HFF-Myc (cell line): ENCODE data around the gene UFD1.

ENCODE experiments used
- DNase-seq: peaks from one replicate; pipeline ENCODE4 v3.0.0-alpha.2; 2011; ENCODE audit warnings: low read depth; ENCODE audit errors: extremely low read depth
- H3K4me3 ChIP-seq: replicated peaks from 2 replicates; pipeline ENCODE4 v1.5.1; 2011; ENCODE audit warnings: low read depth, mild to moderate bottlenecking, control low read depth, low read length
- TF ChIP-seq, protein P1 (sequence below): IDR thresholded peaks from 2 replicates; pipeline ENCODE4 v1.5.1; 2012; ENCODE audit warnings: mild to moderate bottlenecking, low read depth, low read length, control low read depth; ENCODE audit errors: missing control alignments

Gene UFD1

DNA sequence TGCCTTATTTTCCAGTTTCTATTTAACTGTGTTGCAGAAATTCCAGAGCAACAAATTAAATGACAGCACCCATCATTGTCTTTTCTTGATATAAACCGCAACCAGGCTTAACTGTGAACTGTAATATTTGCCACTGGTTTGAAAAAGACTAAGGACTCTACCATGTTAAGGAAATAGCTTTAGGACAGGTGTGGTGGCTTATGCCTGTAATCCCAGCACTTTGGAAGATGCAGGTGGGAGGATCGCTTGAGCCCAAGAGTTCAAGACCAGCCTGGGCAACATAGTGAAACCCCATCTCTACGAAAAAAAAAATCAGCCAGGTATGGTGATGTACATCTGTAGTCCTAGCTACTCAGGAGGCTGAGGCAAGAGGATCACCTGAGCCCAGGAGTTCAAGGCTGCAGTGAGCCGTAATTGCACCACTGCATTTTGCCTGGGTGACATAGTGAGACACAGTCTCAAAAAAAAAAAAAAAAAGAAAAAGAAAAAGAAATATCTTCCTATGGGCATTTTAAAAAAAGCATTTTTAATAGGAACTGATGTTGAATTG lies 76.3 kb downstream of the UFD1 start:
- no peak for DNase-seq
- TF ChIP-seq, protein P1, sequence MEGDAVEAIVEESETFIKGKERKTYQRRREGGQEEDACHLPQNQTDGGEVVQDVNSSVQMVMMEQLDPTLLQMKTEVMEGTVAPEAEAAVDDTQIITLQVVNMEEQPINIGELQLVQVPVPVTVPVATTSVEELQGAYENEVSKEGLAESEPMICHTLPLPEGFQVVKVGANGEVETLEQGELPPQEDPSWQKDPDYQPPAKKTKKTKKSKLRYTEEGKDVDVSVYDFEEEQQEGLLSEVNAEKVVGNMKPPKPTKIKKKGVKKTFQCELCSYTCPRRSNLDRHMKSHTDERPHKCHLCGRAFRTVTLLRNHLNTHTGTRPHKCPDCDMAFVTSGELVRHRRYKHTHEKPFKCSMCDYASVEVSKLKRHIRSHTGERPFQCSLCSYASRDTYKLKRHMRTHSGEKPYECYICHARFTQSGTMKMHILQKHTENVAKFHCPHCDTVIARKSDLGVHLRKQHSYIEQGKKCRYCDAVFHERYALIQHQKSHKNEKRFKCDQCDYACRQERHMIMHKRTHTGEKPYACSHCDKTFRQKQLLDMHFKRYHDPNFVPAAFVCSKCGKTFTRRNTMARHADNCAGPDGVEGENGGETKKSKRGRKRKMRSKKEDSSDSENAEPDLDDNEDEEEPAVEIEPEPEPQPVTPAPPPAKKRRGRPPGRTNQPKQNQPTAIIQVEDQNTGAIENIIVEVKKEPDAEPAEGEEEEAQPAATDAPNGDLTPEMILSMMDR: no peak
- H3K4me3 ChIP-seq: no peak overlapping the region

DNA sequence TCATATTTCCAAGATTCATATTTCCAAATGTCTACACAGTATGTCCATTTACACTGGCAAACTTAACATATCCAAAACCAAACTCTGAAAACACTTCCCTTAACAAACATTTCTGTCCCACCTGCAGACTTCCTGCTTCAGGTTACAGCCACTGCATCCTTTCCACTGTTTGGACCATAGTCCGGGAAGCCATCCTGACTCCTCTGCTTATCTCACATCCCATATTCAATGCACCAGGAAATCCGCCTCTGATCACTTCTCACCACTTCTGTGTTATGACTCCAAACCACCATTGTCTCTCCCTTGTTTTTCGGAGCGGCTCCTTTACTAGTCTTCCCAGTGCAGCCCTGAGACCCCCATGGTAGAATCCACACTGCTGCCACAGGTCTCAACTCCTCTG lies 77.5 kb downstream of the UFD1 start:
- TF ChIP-seq, protein P1: no peak
- H3K4me3 ChIP-seq: no peak overlapping the region
- no peak for DNase-seq

DNA sequence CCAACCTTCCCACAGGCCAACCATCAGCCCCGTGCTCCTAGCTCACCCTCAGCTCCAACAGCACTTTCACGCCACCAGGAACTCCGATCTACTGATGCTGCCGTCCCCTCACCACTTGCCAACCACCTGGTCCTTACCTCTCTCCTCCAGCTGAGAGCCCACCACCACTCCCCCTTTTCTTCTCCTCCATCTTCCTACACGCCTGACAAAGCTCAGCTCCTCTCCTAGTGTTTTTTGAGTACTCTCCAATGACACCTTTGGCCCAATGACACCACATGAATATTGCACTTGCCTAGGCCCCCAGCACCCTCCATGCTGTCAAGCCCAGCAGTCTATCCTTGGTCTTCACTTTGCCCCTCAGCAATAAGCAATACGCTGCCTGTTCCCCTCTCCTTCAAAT lies 78.1 kb downstream of the UFD1 start:
- TF ChIP-seq, protein P1: no peak
- DNase-seq: no peak
- no peak overlapping the region for H3K4me3 ChIP-seq
